Peyer's patch (tissue), 4 donors: Measurements from ENCODE around the gene ALDH3B1. TPM values are rescaled to one million over a fixed set of nuclear protein-coding genes. Genes with fewer than 3 reads are reported as not detected.

Source experiments
- DNase-seq, 3 donors: peaks; one replicate each; pipeline ENCODE4 v3.0.0-alpha.2; 2017 to 2019
- H3K27ac ChIP-seq, 4 donors: fragments of 200-600 bp; sonication (generic); one replicate each; pipeline ENCODE4 v1.5.1; 2016 to 2019
- H3K27me3 ChIP-seq, 2 donors: fragments of 200-600 bp; sonication (generic); one replicate each; pipeline ENCODE4 v1.5.1; 2019
- H3K36me3 ChIP-seq, 3 donors: fragments of 200-600 bp; sonication (generic); one replicate each; pipeline ENCODE4 v1.5.1; 2016 to 2019
- H3K4me1 ChIP-seq, 4 donors: fragments of 200-600 bp; sonication (generic); one replicate each; pipeline ENCODE4 v1.5.1; 2016 to 2019
- H3K4me3 ChIP-seq, 4 donors: fragments of 200-600 bp; sonication (generic); 1 replicate in 3 of 4; 2 replicates in 1 of 4; pipeline ENCODE4 v1.5.1; 2016 to 2019; ENCODE audit warnings: mild to moderate bottlenecking in 1 of 4
- H3K9me3 ChIP-seq, 4 donors: fragments of 200-600 bp; sonication (generic); one replicate each; pipeline ENCODE4 v1.5.1; 2016 to 2019; ENCODE audit warnings: mild to moderate bottlenecking in 1 of 4
- POLR2A ChIP-seq, 2 donors: fragments of 450-650 bp; IDR thresholded peaks; one replicate each; pipeline ENCODE4 v1.5.1; 2017; ENCODE audit warnings: antibody characterized with exemption in 2 of 2, mild to moderate bottlenecking in 2 of 2, moderate library complexity in 2 of 2
- total RNA-seq, 4 donors: library from RNA; depleted of rRNA; stranded (reverse); fragments of >200 nt; gene quantifications; one replicate each; pipeline ENCODE4 v1.1.0, GENCODE V29; 2016
- TF ChIP-seq, protein P1 (sequence below), 6 experiments: fragments of 450-650 bp in 4 of 6; fragments of 200-600 bp in 2 of 6; sonication (generic) in 1 of 6; IDR thresholded peaks; one replicate each; pipeline ENCODE4 v1.5.1; 2017 to 2019; ENCODE audit warnings: antibody characterized with exemption in 6 of 6, mild to moderate bottlenecking in 3 of 6, moderate library complexity in 1 of 6

The ALDH3B1 gene
- total RNA-seq, 4 donors from 2014 or later = 14.9 to 53.5 (median 37.0) TPM

DNA sequence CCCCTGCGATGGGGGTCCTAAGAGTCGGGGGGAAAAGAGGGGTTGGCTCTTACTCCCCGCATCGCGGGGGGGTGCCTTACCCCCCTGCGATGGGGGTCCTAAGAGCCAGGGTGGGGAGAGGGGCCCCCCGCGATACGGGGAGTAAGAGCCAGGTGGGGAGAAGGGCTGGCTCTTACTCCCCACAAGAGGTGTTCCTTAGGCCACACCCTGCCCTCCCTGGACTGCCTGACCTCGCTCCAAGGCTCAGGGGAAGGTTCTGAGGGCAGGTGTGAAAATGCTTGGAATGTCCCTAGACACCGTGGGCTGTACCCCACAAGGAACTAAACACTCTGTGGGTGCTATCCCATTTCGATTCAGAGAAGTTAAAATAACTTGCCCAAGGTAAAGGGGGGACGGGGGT, 14.1 kb upstream of the ALDH3B1 start:
- no peak overlapping the region for H3K4me3 ChIP-seq
- no peak for TF ChIP-seq POLR2A (IDR thresholded peaks at IDR 0.05)
- TF ChIP-seq, protein P1, sequence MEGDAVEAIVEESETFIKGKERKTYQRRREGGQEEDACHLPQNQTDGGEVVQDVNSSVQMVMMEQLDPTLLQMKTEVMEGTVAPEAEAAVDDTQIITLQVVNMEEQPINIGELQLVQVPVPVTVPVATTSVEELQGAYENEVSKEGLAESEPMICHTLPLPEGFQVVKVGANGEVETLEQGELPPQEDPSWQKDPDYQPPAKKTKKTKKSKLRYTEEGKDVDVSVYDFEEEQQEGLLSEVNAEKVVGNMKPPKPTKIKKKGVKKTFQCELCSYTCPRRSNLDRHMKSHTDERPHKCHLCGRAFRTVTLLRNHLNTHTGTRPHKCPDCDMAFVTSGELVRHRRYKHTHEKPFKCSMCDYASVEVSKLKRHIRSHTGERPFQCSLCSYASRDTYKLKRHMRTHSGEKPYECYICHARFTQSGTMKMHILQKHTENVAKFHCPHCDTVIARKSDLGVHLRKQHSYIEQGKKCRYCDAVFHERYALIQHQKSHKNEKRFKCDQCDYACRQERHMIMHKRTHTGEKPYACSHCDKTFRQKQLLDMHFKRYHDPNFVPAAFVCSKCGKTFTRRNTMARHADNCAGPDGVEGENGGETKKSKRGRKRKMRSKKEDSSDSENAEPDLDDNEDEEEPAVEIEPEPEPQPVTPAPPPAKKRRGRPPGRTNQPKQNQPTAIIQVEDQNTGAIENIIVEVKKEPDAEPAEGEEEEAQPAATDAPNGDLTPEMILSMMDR (IDR thresholded peaks at IDR 0.05) = no peak
- H3K27me3 ChIP-seq = no peaks in the 10 kb centered on the region
- peak; percentile 2 to 44 (median 43) for DNase-seq
- H3K27ac ChIP-seq = peak overlapping the region in 1 of 4 donors; percentile 85
- H3K9me3 ChIP-seq = no peaks in the 10 kb centered on the region
- H3K4me1 ChIP-seq = peaks cover 0 to 37% (median 22%) of the 10 kb centered on the region in 4 donors
- H3K36me3 ChIP-seq = peaks cover 0 to 4% (median 0%) of the 10 kb centered on the region in 3 donors

DNA sequence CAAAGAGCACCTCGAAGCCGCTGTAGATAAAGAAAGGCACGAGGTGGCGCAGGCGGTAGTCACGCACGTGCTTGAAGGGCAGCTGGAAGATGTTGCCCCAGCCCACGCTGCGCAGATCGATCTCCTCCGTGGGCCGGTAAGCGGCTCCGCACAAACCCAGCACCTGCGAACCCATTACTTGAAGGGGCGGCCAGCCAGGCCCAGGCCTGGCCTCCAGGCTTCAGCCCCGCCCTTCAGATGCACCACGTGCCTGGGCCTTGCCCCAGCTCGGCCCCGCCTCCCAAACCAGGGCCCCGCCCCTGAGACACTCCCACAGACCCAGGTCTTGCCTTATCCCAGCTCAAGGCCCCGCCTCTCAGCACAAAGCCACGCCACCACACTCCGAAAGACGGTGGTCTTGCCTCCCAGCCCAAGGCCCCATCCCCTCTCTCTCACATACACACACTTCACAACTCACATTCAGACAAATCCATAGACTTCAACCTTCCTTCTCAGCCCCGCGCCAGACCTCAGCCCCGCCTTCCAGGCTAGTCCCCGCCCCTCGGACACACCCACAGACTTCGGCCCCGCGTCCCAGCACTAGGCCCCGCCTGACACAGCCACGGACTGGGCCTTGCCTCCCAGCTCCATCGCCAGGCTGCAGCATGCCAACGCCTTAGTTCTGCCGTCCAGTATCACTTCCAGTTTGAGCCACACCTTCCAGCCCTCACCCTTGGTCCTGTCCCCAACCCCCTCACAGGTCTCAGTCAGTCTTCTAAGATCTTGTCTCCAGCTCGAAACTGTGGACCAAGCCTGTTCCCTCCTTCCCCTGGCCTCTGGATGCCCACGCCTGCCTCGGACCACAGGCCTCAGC, 13.3 kb upstream of the ALDH3B1 start:
- peak overlapping the region in 2 of 4 donors; percentile 8 to 36 for H3K4me3 ChIP-seq
- no peaks in the 10 kb centered on the region for H3K27me3 ChIP-seq
- no peaks in the 10 kb centered on the region for H3K9me3 ChIP-seq
- TF ChIP-seq, protein P1 (IDR thresholded peaks at IDR 0.05) = no peak
- TF ChIP-seq POLR2A (IDR thresholded peaks at IDR 0.05) = no peak
- H3K27ac ChIP-seq = peak overlapping the region in 2 of 4 donors; percentile 78 to 85
- DNase-seq = peak; percentile 44 to 94 (median 87)
- H3K36me3 ChIP-seq = peaks cover 0 to 4% (median 0%) of the 10 kb centered on the region in 3 donors
- peaks cover 0 to 37% (median 20%) of the 10 kb centered on the region in 4 donors for H3K4me1 ChIP-seq

DNA sequence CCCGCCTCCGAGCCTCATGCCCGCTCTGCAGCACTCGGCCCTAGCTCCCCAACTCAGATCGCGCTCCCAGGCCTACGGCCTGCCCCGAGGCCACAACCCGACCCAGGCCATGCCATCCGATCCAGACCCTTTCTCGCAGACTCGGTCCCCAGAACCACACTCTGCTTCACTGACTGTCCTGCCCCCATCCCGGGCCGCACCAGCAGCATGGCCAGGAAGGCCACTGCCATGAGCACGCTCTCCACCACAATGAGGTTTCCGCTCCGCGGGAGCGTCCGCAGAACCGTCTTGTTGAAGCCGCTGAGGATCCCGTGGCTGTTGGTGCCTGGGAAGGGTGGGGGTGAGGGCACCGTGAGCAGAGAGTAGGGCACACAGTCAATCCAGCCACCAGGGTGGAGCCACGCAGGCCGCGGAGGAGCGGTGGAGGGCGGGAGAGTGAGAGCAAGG, 12.6 kb upstream of the ALDH3B1 start:
- Histone ChIP-seq H3K4me3 (no peak overlapping the region), H3K9me3 (no peaks in the 10 kb centered on the region), H3K27me3 (no peaks in the 10 kb centered on the region), H3K36me3 (peaks cover 0 to 4% (median 0%) of the 10 kb centered on the region in 3 donors), H3K27ac (peak overlapping the region in 3 of 4 donors; percentile 55 to 85 (median 78)), H3K4me1 (peaks cover 0 to 39% (median 24%) of the 10 kb centered on the region in 4 donors)
- peak in 1 of 3 donors; percentile 56 for DNase-seq
- no peak for TF ChIP-seq POLR2A (IDR thresholded peaks at IDR 0.05)
- TF ChIP-seq, protein P1 (IDR thresholded peaks at IDR 0.05) = no peak

DNA sequence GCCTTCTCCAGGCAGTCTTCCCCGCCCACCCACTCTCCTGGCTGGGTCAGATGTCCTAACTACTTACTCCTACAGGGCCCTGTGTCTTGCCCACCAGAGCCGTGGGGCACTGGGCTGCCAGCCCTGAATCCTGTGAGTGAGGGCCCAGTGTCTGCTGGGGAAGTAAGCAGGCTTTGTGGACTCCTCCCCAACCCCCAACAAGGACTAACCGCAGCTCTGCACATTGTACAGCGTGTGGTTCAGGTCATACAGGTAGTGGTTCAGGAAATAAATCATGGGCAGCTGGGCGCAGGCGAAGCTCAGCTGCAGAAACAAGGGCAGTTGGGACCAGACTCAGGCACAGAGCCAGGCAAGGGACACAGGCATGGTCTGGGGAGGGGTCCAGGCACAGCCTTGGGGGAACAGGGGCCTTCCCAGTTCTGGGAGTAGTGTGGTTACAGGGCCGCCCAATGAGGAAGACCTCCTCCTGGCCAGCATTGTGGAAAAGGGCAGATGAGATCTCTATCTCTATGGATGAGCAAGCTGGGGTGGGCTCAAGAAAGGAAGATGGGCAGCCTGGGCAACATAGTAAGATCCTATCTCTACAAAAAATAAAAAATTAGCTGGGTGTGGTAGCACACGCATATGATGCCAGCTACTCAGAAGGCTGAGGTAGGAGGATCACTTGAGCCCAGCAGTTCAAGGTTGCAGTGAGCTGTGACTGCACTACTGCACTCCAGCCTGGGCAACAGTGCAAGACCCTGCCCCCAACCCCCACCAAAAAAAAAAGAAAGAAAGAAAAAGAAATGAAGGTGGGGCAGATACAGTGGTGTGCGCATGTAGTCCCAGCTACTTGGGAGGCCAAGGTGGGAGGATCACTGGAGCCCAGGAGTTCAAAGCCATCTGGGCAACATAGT, 11.7 kb upstream of the ALDH3B1 start:
- peak; percentile 51 to 76 (median 65) for DNase-seq
- TF ChIP-seq, protein P1 (IDR thresholded peaks at IDR 0.05) = no peak
- Histone ChIP-seq H3K36me3 (peaks cover 0 to 4% (median 0%) of the 10 kb centered on the region in 3 donors), H3K4me1 (peaks cover 0 to 41% (median 28%) of the 10 kb centered on the region in 4 donors), H3K27ac (peak overlapping the region in 3 of 4 donors; percentile 55 to 85 (median 78)), H3K27me3 (no peaks in the 10 kb centered on the region), H3K4me3 (no peak overlapping the region), H3K9me3 (no peaks in the 10 kb centered on the region)

DNA sequence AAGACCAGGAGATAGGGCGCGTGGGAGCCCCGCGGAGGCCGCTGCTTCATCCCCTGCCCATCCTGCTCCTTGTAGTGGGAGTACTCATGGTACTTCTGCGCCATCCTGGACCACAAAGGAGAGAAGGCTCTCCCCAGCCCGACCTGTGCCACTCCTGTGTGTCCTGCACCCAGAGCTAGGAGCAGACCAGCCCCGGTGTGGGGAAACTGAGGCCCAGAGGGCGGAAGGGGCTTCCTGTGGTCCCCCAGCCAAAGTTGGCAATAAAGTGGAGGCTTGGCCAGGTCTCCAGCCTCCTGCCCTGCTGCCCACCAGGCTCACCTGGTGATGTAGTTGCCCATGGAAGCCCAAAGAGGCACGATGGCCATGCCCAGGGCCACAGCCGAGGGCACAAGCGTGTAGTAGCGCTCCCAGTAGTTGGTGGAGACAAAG, 10.9 kb upstream of the ALDH3B1 start:
- Histone ChIP-seq H3K4me1 (peaks cover 0 to 41% (median 30%) of the 10 kb centered on the region in 4 donors), H3K27ac (peak overlapping the region in 1 of 4 donors; percentile 25), H3K36me3 (peaks cover 0 to 4% (median 0%) of the 10 kb centered on the region in 3 donors), H3K4me3 (no peak overlapping the region), H3K9me3 (no peaks in the 10 kb centered on the region), H3K27me3 (no peaks in the 10 kb centered on the region)
- DNase-seq = peak in 1 of 3 donors; percentile 42
- TF ChIP-seq, protein P1 (IDR thresholded peaks at IDR 0.05) = no peak
- TF ChIP-seq POLR2A (IDR thresholded peaks at IDR 0.05) = no peak
